ENCODE data around the gene PKMYT1.

Gene PKMYT1

GRCh38 chr16:2973605-2974318 is 6.5 kb downstream of the PKMYT1 start:
- Histone ChIP-seq H3K4me3 (ENCODE audit: low read depth in 1 of 2, low read length in 1 of 2) (no peak overlapping the region), H3K4me1 (ENCODE audit: control insufficient read depth in 1 of 2, insufficient read depth in 1 of 2, low read depth in 1 of 2, low read length in 1 of 2) (peaks cover 16 to 19% of the 10 kb centered on the region in 2 experiments), H3K27me3 (peaks cover 2% of the 10 kb centered on the region), H3K27ac (no peak overlapping the region), H3K9me3 (no peaks in the 10 kb centered on the region), H3K36me3 (peaks cover 18% of the 10 kb centered on the region)
- TF ChIP-seq CTCF (IDR thresholded peaks at IDR 0.05), result no peak

- peaks cover 23 to 26% of the 10 kb centered on the region in 2 experiments for H3K4me1 ChIP-seq (ENCODE audit: control insufficient read depth in 1 of 2, insufficient read depth in 1 of 2, low read depth in 1 of 2, low read length in 1 of 2)
- TF ChIP-seq CTCF (IDR thresholded peaks at IDR 0.05), result no peak
- H3K36me3 ChIP-seq, result peaks cover 18% of the 10 kb centered on the region
- no peaks in the 10 kb centered on the region for H3K9me3 ChIP-seq
- H3K27ac ChIP-seq, result no peak overlapping the region
- peaks cover 9% of the 10 kb centered on the region for H3K27me3 ChIP-seq
- H3K4me3 ChIP-seq (ENCODE audit: low read depth in 1 of 2, low read length in 1 of 2), result no peak overlapping the region
These were observed 7.2 kb downstream of the PKMYT1 start for GRCh38 chr16:2973093-2973492.

- Histone ChIP-seq H3K27ac (no peak overlapping the region), H3K27me3 (peaks cover 18% of the 10 kb centered on the region), H3K9me3 (no peaks in the 10 kb centered on the region), H3K4me3 (ENCODE audit: low read depth in 1 of 2, low read length in 1 of 2) (no peak overlapping the region), H3K36me3 (peaks cover 18% of the 10 kb centered on the region), H3K4me1 (ENCODE audit: control insufficient read depth in 1 of 2, insufficient read depth in 1 of 2, low read depth in 1 of 2, low read length in 1 of 2) (peaks cover 32 to 33% of the 10 kb centered on the region in 2 experiments)
- no peak for TF ChIP-seq CTCF (IDR thresholded peaks at IDR 0.05)
These were observed 8.1 kb downstream of the PKMYT1 start for GRCh38 chr16:2971985-2972784.

GRCh38 chr16:2971134-2971984 is 8.9 kb downstream of the PKMYT1 start:
- H3K9me3 ChIP-seq, result no peaks in the 10 kb centered on the region
- H3K27me3 ChIP-seq, result peaks cover 26% of the 10 kb centered on the region
- peaks cover 18% of the 10 kb centered on the region for H3K36me3 ChIP-seq
- H3K4me1 ChIP-seq (ENCODE audit: control insufficient read depth in 1 of 2, insufficient read depth in 1 of 2, low read depth in 1 of 2, low read length in 1 of 2), result peaks cover 35 to 40% of the 10 kb centered on the region in 2 experiments
- no peak overlapping the region for H3K4me3 ChIP-seq (ENCODE audit: low read depth in 1 of 2, low read length in 1 of 2)
- no peak for TF ChIP-seq CTCF (IDR thresholded peaks at IDR 0.05)
- no peak overlapping the region for H3K27ac ChIP-seq

GRCh38 chr16:2970563-2970962 is 9.7 kb downstream of the PKMYT1 start:
- Histone ChIP-seq H3K27ac (no peak overlapping the region), H3K4me3 (ENCODE audit: low read depth in 1 of 2, low read length in 1 of 2) (peak overlapping the region in 1 of 2 experiments; percentile 82), H3K36me3 (peaks cover 16% of the 10 kb centered on the region), H3K4me1 (ENCODE audit: control insufficient read depth in 1 of 2, insufficient read depth in 1 of 2, low read depth in 1 of 2, low read length in 1 of 2) (peaks cover 42 to 48% of the 10 kb centered on the region in 2 experiments), H3K27me3 (peaks cover 34% of the 10 kb centered on the region), H3K9me3 (no peaks in the 10 kb centered on the region)
- TF ChIP-seq CTCF (IDR thresholded peaks at IDR 0.05), result no peak

Data from neutrophil (primary cell).